ENCODE data around the gene HBZ. TPM values are rescaled to one million over a fixed set of nuclear protein-coding genes. Genes with fewer than 3 reads are reported as not detected.
"Not testable (repeated sequence)": the region's sequence is repeated elsewhere in the genome, so short reads cannot be mapped to it uniquely, and the experiment has no call there.

Gene HBZ
- total RNA-seq, 4 donors from 2014 or later, result not detected

GRCh38 chr16:175011-175949 lies 22.8 kb downstream of the HBZ start:
- H3K27ac ChIP-seq, result no peak overlapping the region
- intact Hi-C loops (cut with DNase I), result no loop called here
- no peaks in the 10 kb centered on the region for H3K9me3 ChIP-seq
- peaks cover 31% of the 10 kb centered on the region for H3K27me3 ChIP-seq
- 18 to 30% methylated on average over 7 of the region's 8 CpGs for WGBS, 2 donors
- no peak for DNase-seq
- TF ChIP-seq POLR2A (IDR thresholded peaks at IDR 0.05) (no peak), CTCF (IDR thresholded peaks at IDR 0.05) (no peak)
- H3K4me3 ChIP-seq (replicated peaks in 1 of 3), result no peak overlapping the region
- no peaks in the 10 kb centered on the region for H3K36me3 ChIP-seq
- H3K4me1 ChIP-seq, result peaks cover 0 to 4% of the 10 kb centered on the region in 2 donors

- H3K36me3 ChIP-seq; intact Hi-C loops (cut with DNase I); DNase-seq; H3K27ac ChIP-seq; H3K4me3 ChIP-seq (replicated peaks in 1 of 3); H3K9me3 ChIP-seq: not testable (repeated sequence)
- H3K4me1 ChIP-seq, result peaks cover 7 to 11% of the 10 kb centered on the region in 2 donors
- peaks cover 29% of the 10 kb centered on the region for H3K27me3 ChIP-seq
- no CpG with 5 or more reads among the region's 39 CpGs for WGBS, 2 donors
Measured at GRCh38 chr16:176006-176405, 23.6 kb downstream of the HBZ start.

- H3K4me3 ChIP-seq (replicated peaks in 1 of 3); intact Hi-C loops (cut with DNase I); DNase-seq; H3K9me3 ChIP-seq; H3K36me3 ChIP-seq; H3K27ac ChIP-seq: not testable (repeated sequence)
- peaks cover 10 to 18% of the 10 kb centered on the region in 2 donors for H3K4me1 ChIP-seq
- peaks cover 23% of the 10 kb centered on the region for H3K27me3 ChIP-seq
- WGBS, 2 donors, result 0 to 1% methylated on average over 2 to 22 of the region's 88 CpGs
Measured at GRCh38 chr16:176477-177382, 24.3 kb downstream of the HBZ start, which contains the start of gene HBA1. Gene HBA1 (plus strand): TSS chr16:176680. CDS start chr16:176717, 37 bp downstream.

GRCh38 chr16:177394-177822 lies 25.0 kb downstream of the HBZ start:
- 1 to 8% methylated on average over 8 to 13 of the region's 13 CpGs for WGBS, 2 donors
- Histone ChIP-seq H3K4me1 (peaks cover 10 to 18% of the 10 kb centered on the region in 2 donors), H3K36me3 (no peaks in the 10 kb centered on the region), H3K27ac (no peak overlapping the region), H3K27me3 (peaks cover 23% of the 10 kb centered on the region), H3K9me3 (no peaks in the 10 kb centered on the region), H3K4me3 (replicated peaks in 1 of 3) (no peak overlapping the region)
- TF ChIP-seq POLR2A (IDR thresholded peaks at IDR 0.05) (no peak), CTCF (IDR thresholded peaks at IDR 0.05) (no peak)
- intact Hi-C loops (cut with DNase I), result no loop called here
- DNase-seq, result no peak

- Histone ChIP-seq H3K9me3 (no peaks in the 10 kb centered on the region), H3K27me3 (peaks cover 23% of the 10 kb centered on the region), H3K4me3 (replicated peaks in 1 of 3) (no peak overlapping the region), H3K4me1 (peaks cover 10 to 18% of the 10 kb centered on the region in 2 donors), H3K36me3 (no peaks in the 10 kb centered on the region), H3K27ac (no peak overlapping the region)
- intact Hi-C loops (cut with DNase I), result no loop called here
- WGBS, 2 donors, result 62 to 67% methylated on average over 5 to 9 of the region's 11 CpGs
- TF ChIP-seq CTCF (IDR thresholded peaks at IDR 0.05) (no peak), POLR2A (IDR thresholded peaks at IDR 0.05) (no peak)
- no peak for DNase-seq
Measured at GRCh38 chr16:177981-178667, 25.7 kb downstream of the HBZ start.
